H1 (cell line): Measurements from ENCODE around the gene GLRX. TPM values are rescaled to one million over a fixed set of nuclear protein-coding genes. Genes with fewer than 3 reads are reported as not detected.

Experiments
- CTCF ChIA-PET: fragments of 300-600 bp; sonication (Branson Sonifier 250); formaldehyde crosslinking; loops from one replicate; lab custom pipeline; 2021; ENCODE audit not compliant: partially characterized antibody; lab: Charles Lee
- POLR2A ChIA-PET: fragments of 300-600 bp; sonication (Branson Sonifier 250); formaldehyde crosslinking; loops from one replicate; lab custom pipeline; 2021; ENCODE audit warnings: inconsistent platforms; ENCODE audit not compliant: partially characterized antibody; lab: Charles Lee
- DNase-seq, 2 experiments: peaks; one replicate each; pipeline versions ENCODE4 v3.0.0 to v3.0.0-alpha.2; 2010 to 2022; ENCODE audit warnings: low spot score in 2 of 2, low read depth in 1 of 2, mixed read lengths in 1 of 2
- FAIRE-seq: peaks from 2 replicates; lab custom pipeline; 2011; peaks lifted over from hg19 to GRCh38; lab: Jason Lieb, UNC
- H2AFZ ChIP-seq: 2 replicates; pipeline ENCODE4 v1.8.1; 2012; ENCODE audit warnings: low read length, inconsistent platforms
- H2AK5ac ChIP-seq: 2 replicates; pipeline ENCODE4 v1.6.1; 2013; ENCODE audit warnings: low read depth, low read length
- H2BK120ac ChIP-seq: replicated peaks from 2 replicates; pipeline ENCODE3; 2013; ENCODE audit warnings: low read depth, low read length, inconsistent platforms
- H2BK12ac ChIP-seq: 2 replicates; pipeline ENCODE4 v1.6.1; 2013; ENCODE audit warnings: low read depth, low read length
- H2BK15ac ChIP-seq: 2 replicates; pipeline ENCODE4 v1.6.1; 2013; ENCODE audit warnings: low read length
- H2BK20ac ChIP-seq: 2 replicates; pipeline ENCODE4 v1.6.1; 2013; ENCODE audit warnings: low read length
- H2BK5ac ChIP-seq: 2 replicates; pipeline ENCODE4 v1.6.1; 2013; ENCODE audit warnings: low read depth, low read length
- H3K14ac ChIP-seq: 2 replicates; pipeline ENCODE4 v1.6.1; 2013; ENCODE audit warnings: inconsistent platforms; ENCODE audit not compliant: insufficient read length
- H3K18ac ChIP-seq: 2 replicates; pipeline ENCODE4 v1.6.1; 2013; ENCODE audit warnings: low read length; ENCODE audit errors: extremely low read depth
- H3K23ac ChIP-seq: 2 replicates; pipeline ENCODE4 v1.6.1; 2013; ENCODE audit warnings: inconsistent platforms; ENCODE audit not compliant: insufficient read length
- H3K23me2 ChIP-seq: 2 replicates; pipeline ENCODE4 v1.6.1; 2013; ENCODE audit warnings: low read depth, low read length
- H3K27ac ChIP-seq: 2 replicates; pipeline ENCODE4 v1.6.1; 2011; ENCODE audit warnings: low read depth, low read length, inconsistent platforms
- H3K27me3 ChIP-seq, 4 experiments: replicated peaks in 1 of 4; 1 replicate in 1 of 4; 2 replicates in 3 of 4; pipeline versions ENCODE4 v1.6.1 to v1.8.1; 2011 to 2013; ENCODE audit warnings: low read length in 3 of 4, mild to moderate bottlenecking in 3 of 4, inconsistent platforms in 2 of 4, mixed read lengths in 2 of 4, moderate library complexity in 1 of 4; ENCODE audit not compliant: control insufficient read depth in 3 of 4, insufficient read depth in 3 of 4; ENCODE audit errors: extremely low read depth in 1 of 4
- H3K36me3 ChIP-seq, 4 experiments: 2 replicates each; pipeline versions ENCODE4 v1.6.1 to v1.8.1; 2011 to 2013; ENCODE audit warnings: mild to moderate bottlenecking in 4 of 4, low read length in 3 of 4, moderate library complexity in 2 of 4, control low read depth in 1 of 4, inconsistent platforms in 1 of 4; ENCODE audit not compliant: insufficient read depth in 4 of 4, control insufficient read depth in 2 of 4
- H3K4ac ChIP-seq: replicated peaks from 2 replicates; pipeline ENCODE3; 2013; ENCODE audit warnings: low read length, low read depth, mixed read lengths, inconsistent platforms; ENCODE audit not compliant: insufficient read length
- H3K4me1 ChIP-seq, 4 experiments: replicated peaks in 1 of 4; 1 replicate in 1 of 4; 2 replicates in 3 of 4; pipeline versions ENCODE4 v1.6.1 to v1.8.1; 2011 to 2013; ENCODE audit warnings: low read length in 3 of 4, inconsistent platforms in 2 of 4, mixed read lengths in 1 of 4; ENCODE audit not compliant: insufficient read depth in 4 of 4, control insufficient read depth in 3 of 4
- H3K4me2 ChIP-seq, 2 experiments: 2 replicates each; pipeline versions ENCODE4 v1.6.1 to v1.8.1; 2011 to 2013; ENCODE audit warnings: low read depth in 2 of 2, low read length in 2 of 2, control low read depth in 1 of 2, inconsistent platforms in 1 of 2, mild to moderate bottlenecking in 1 of 2; ENCODE audit not compliant: insufficient read depth in 1 of 2
- H3K4me3 ChIP-seq, 4 experiments: fragments of 200-600, 300-600 bp in 1 of 4; sonication (generic), shearing (Covaris generic), sonication (Bioruptor Twin) in 1 of 4; 2 replicates each; pipeline versions ENCODE4 v1.5.1 to v1.8.1; 2011 to 2016; ENCODE audit warnings: low read length in 4 of 4, low read depth in 3 of 4, control low read depth in 2 of 4, inconsistent platforms in 2 of 4, mild to moderate bottlenecking in 2 of 4, mixed read lengths in 1 of 4, moderate library complexity in 1 of 4; ENCODE audit not compliant: insufficient read depth in 2 of 4; ENCODE audit errors: extremely low read depth in 1 of 4
- H3K56ac ChIP-seq: replicated peaks from 2 replicates; pipeline ENCODE3; 2013; ENCODE audit warnings: low read depth, mild to moderate bottlenecking, mixed read lengths, low read length, inconsistent platforms; ENCODE audit not compliant: insufficient read length
- H3K79me1 ChIP-seq: 2 replicates; pipeline ENCODE4 v1.6.1; 2013; ENCODE audit warnings: low read depth, low read length, control low read depth
- H3K79me2 ChIP-seq, 2 experiments: 2 replicates each; pipeline versions ENCODE4 v1.6.1 to v1.8.1; 2012 to 2013; ENCODE audit warnings: low read length in 2 of 2, mild to moderate bottlenecking in 2 of 2, inconsistent platforms in 1 of 2; ENCODE audit not compliant: insufficient read depth in 2 of 2, control insufficient read depth in 1 of 2
- H3K9ac ChIP-seq, 4 experiments: replicated peaks in 1 of 4; 1 replicate in 1 of 4; 2 replicates in 3 of 4; pipeline versions ENCODE4 v1.6.1 to v1.8.1; 2011 to 2013; ENCODE audit warnings: low read depth in 3 of 4, low read length in 3 of 4, control low read depth in 2 of 4, mild to moderate bottlenecking in 2 of 4, moderate library complexity in 2 of 4, inconsistent platforms in 1 of 4; ENCODE audit errors: extremely low read depth in 1 of 4
- H3K9me3 ChIP-seq, 2 experiments: 2 replicates each; pipeline versions ENCODE4 v1.6.1 to v1.8.1; 2012 to 2013; ENCODE audit warnings: mild to moderate bottlenecking in 2 of 2, moderate library complexity in 2 of 2, control low read depth in 1 of 2, inconsistent platforms in 1 of 2, low read depth in 1 of 2, low read length in 1 of 2, mixed read lengths in 1 of 2; ENCODE audit not compliant: insufficient read depth in 2 of 2
- H4K20me1 ChIP-seq, 2 experiments: replicated peaks in 1 of 2; 2 replicates each; pipeline versions ENCODE3 to v1.8.1; 2011 to 2013; ENCODE audit warnings: inconsistent platforms in 2 of 2, low read length in 2 of 2, mild to moderate bottlenecking in 1 of 2; ENCODE audit not compliant: insufficient read depth in 2 of 2, control insufficient read depth in 1 of 2
- H4K5ac ChIP-seq: 2 replicates; pipeline ENCODE4 v1.6.1; 2013; ENCODE audit warnings: low read length, low read depth, mixed read lengths, inconsistent platforms; ENCODE audit not compliant: insufficient read length
- H4K8ac ChIP-seq: 2 replicates; pipeline ENCODE4 v1.8.0; 2013; ENCODE audit warnings: mild to moderate bottlenecking, moderate library complexity, low read length, inconsistent platforms; ENCODE audit not compliant: insufficient read depth; ENCODE audit errors: extremely low read depth
- H4K91ac ChIP-seq: replicated peaks from 2 replicates; pipeline ENCODE3; 2013; ENCODE audit warnings: low read length, mixed read lengths, inconsistent platforms; ENCODE audit not compliant: insufficient read length
- ATF3 ChIP-seq: IDR thresholded peaks from 2 replicates; pipeline ENCODE4 v1.6.1; 2011; ENCODE audit warnings: low read depth, mild to moderate bottlenecking, low read length; ENCODE audit not compliant: insufficient read depth
- MAX ChIP-seq: IDR thresholded peaks from 2 replicates; pipeline ENCODE4 v1.6.1; 2012; ENCODE audit warnings: inconsistent platforms
- NRF1 ChIP-seq: IDR thresholded peaks from 2 replicates; pipeline ENCODE4 v1.6.1; 2011; ENCODE audit warnings: mild to moderate bottlenecking, low read depth, low read length, improper control_type of control experiment
- WGBS, 2 experiments: shearing (Covaris generic) in 1 of 2; methylation state at CpG; one replicate each; pipeline versions ENCODE4 v1.1.6 to v1.1.7; 2013 to 2015; ENCODE audit warnings: low lambda C conversion rate in 2 of 2, mixed read lengths in 2 of 2, inconsistent platforms in 1 of 2, low coverage in 1 of 2, missing lambda C conversion rate in 1 of 2; ENCODE audit not compliant: insufficient replicate concordance in 2 of 2, insufficient coverage in 1 of 2, insufficient read length in 1 of 2; ENCODE audit errors: extremely low coverage in 1 of 2, missing lambda C conversion rate in 1 of 2; 5-methylcytosine and 5-hydroxymethylcytosine counted together
- polyA plus RNA-seq, 7 experiments: library from polyadenylated mRNA; depleted of rRNA in 3 of 7; stranded (reverse) in 5 of 7; unstranded in 2 of 7; fragments of >200 nt in 5 of 7; fragments of 200-250 nt in 2 of 7; gene quantifications; 1 replicate in 5 of 7; 2 replicates in 1 of 7; 4 replicates in 1 of 7; pipeline versions ENCODE4 v1.2.1 to v1.2.3, GENCODE V29; 2011 to 2013; ENCODE audit warnings: missing spikeins in 2 of 7, mixed read lengths in 2 of 7
- total RNA-seq: library from RNA; stranded (reverse); fragmentation: NEBNext Ultra II Directional; extraction: Animal tissue kit (Norgen Biotek cat#: 25700); gene quantifications from 2 replicates; pipeline ENCODE4 v1.2.1, GENCODE V29; 2021

The GLRX gene
- total and polyA plus RNA-seq, 2 of the 8 experiments (the other 6 are each of a cell fraction or from before 2014, with no cell fraction given): 22.9 to 31.2 TPM

- Histone ChIP-seq H3K23ac (no peak overlapping the region), H3K27me3 (no peaks in the 10 kb centered on the region), H3K9ac (no peak overlapping the region), H2BK120ac (no peak overlapping the region), H2AFZ (no peak overlapping the region), H3K56ac (no peak overlapping the region), H3K27ac (no peak overlapping the region), H2BK15ac (no peak overlapping the region), H3K79me2 (no peaks in the 10 kb centered on the region), H3K36me3 (no peaks in the 10 kb centered on the region), H4K8ac (no peak overlapping the region), H2BK12ac (no peak overlapping the region), H3K4ac (no peak overlapping the region)
- no peak for FAIRE-seq
- WGBS, 2 experiments: 100% methylated on average over 3 of the region's 3 CpGs; no CpG with 5 or more reads in 1 of the 2 experiments
- TF ChIP-seq NRF1 (no peak), ATF3 (no peak), MAX (no peak)
- TF ChIP-seq, all 59 proteins: peak for 0
- Histone ChIP-seq H3K79me1 (no peaks in the 10 kb centered on the region), H4K5ac (no peak overlapping the region), H4K20me1 (no peaks in the 10 kb centered on the region), H3K4me1 (no peaks in the 10 kb centered on the region), H2BK5ac (no peak overlapping the region), H3K4me3 (no peak overlapping the region), H2BK20ac (no peak overlapping the region), H3K18ac (no peak overlapping the region), H4K91ac (no peak overlapping the region), H3K4me2 (no peak overlapping the region), H3K23me2 (no peaks in the 10 kb centered on the region), H3K14ac (no peak overlapping the region), H2AK5ac (no peak overlapping the region), H3K9me3 (no peaks in the 10 kb centered on the region)
- ChIA-PET CTCF (interaction anchor here (0.6 to 2.9 kb wide), 11 partner anchors 9 to 501 kb away, joined by 3 to 23 read pairs (median 4); no protein-coding TSS in a partner anchor), POLR2A (interaction anchor here (1.1 kb wide), 1 partner anchor 8 kb away, joined by 3 read pairs; no protein-coding TSS in a partner anchor)
- no peak for DNase-seq
Observed at GRCh38 chr5:95843733-95844223, 21.3 kb upstream of the GLRX start.
